GM23248 (cell line): Measurements from ENCODE around the gene ZDHHC5. TPM values are rescaled to one million over a fixed set of nuclear protein-coding genes. Genes with fewer than 3 reads are reported as not detected.

Experiments
- DNase-seq: peaks from one replicate; pipeline ENCODE4 v3.0.0-alpha.2; 2015
- H2AFZ ChIP-seq: fragments of 200-600 bp; sonication (generic); 2 replicates; pipeline ENCODE4 v1.6.1; 2016; ENCODE audit warnings: antibody characterized with exemption
- H3F3A ChIP-seq: fragments of 200-600 bp; sonication (generic); 2 replicates; pipeline ENCODE4 v1.6.1; 2016; ENCODE audit warnings: mild to moderate bottlenecking, antibody characterized with exemption, mixed run types; ENCODE audit not compliant: insufficient read depth
- H3K27ac ChIP-seq: fragments of 200-600 bp; sonication (generic); 2 replicates; pipeline ENCODE4 v1.5.1; 2016; ENCODE audit warnings: mild to moderate bottlenecking
- H3K27me3 ChIP-seq: fragments of 200-600 bp; sonication (generic); replicated peaks from 2 replicates; pipeline ENCODE4 v1.6.1; 2016; ENCODE audit warnings: mild to moderate bottlenecking; ENCODE audit not compliant: insufficient read depth
- H3K36me3 ChIP-seq: fragments of 200-600 bp; sonication (generic); 2 replicates; pipeline ENCODE4 v1.6.1; 2016; ENCODE audit warnings: low read depth, mild to moderate bottlenecking
- H3K4me1 ChIP-seq: fragments of 200-600 bp; sonication (generic); 2 replicates; pipeline ENCODE4 v1.6.1; 2016; ENCODE audit warnings: mild to moderate bottlenecking; ENCODE audit not compliant: insufficient read depth
- H3K4me2 ChIP-seq: fragments of 200-600 bp; sonication (generic); one replicate; pipeline ENCODE4 v1.6.1; 2016; ENCODE audit warnings: mild to moderate bottlenecking; ENCODE audit not compliant: unreplicated experiment
- H3K4me3 ChIP-seq: fragments of 200-600 bp; sonication (generic); 2 replicates; pipeline ENCODE4 v1.5.1; 2016; ENCODE audit warnings: mild to moderate bottlenecking
- H3K79me2 ChIP-seq: fragments of 200-600 bp; sonication (generic); 2 replicates; pipeline ENCODE4 v1.6.1; 2016; ENCODE audit warnings: mild to moderate bottlenecking; ENCODE audit not compliant: insufficient read depth
- H3K9ac ChIP-seq: fragments of 200-600 bp; sonication (generic); 2 replicates; pipeline ENCODE4 v1.6.1; 2016; ENCODE audit warnings: mild to moderate bottlenecking
- H3K9me2 ChIP-seq: fragments of 200-600 bp; sonication (generic); 2 replicates; pipeline ENCODE4 v1.6.1; 2016; ENCODE audit warnings: mixed run types, mild to moderate bottlenecking, moderate library complexity; ENCODE audit not compliant: insufficient read depth
- H3K9me3 ChIP-seq: fragments of 200-600 bp; sonication (generic); one replicate; pipeline ENCODE4 v1.6.1; 2017; ENCODE audit warnings: low read depth
- H4K20me1 ChIP-seq: fragments of 200-600 bp; sonication (generic); 2 replicates; pipeline ENCODE4 v1.6.0; 2016; ENCODE audit not compliant: insufficient read depth
- EZH2 ChIP-seq: fragments of 200-600 bp; sonication (generic); IDR thresholded peaks from 2 replicates; pipeline ENCODE4 v1.6.1; 2018; ENCODE audit warnings: antibody characterized with exemption, mild to moderate bottlenecking; ENCODE audit not compliant: insufficient read depth, poor library complexity, severe bottlenecking
- EZH2phosphoT487 ChIP-seq: fragments of 200-600 bp; sonication (generic); IDR thresholded peaks from 2 replicates; pipeline ENCODE4 v1.6.1; 2018; ENCODE audit warnings: antibody characterized with exemption, moderate library complexity, mild to moderate bottlenecking, low read depth; ENCODE audit not compliant: insufficient read depth
- WGBS, 2 experiments: methylation state at CpG; one replicate each; pipeline ENCODE4 v1.1.6; 2015 to 2017; ENCODE audit warnings: low lambda C conversion rate in 2 of 2, low coverage in 1 of 2; ENCODE audit errors: missing lambda C conversion rate in 2 of 2; 5-methylcytosine and 5-hydroxymethylcytosine counted together
- in situ Hi-C: fragments of 300-500 bp; cut with MboI; formaldehyde crosslinking; loops from 2 replicates; pipeline ENCODE4 v1.15.0; 2020
- polyA plus RNA-seq: library from polyadenylated mRNA; unstranded; fragments of >200 nt; fragmentation: Nextera tagmentation; extraction: Ambion mirVana; gene quantifications from 2 replicates; pipeline ENCODE4 v1.2.1, GENCODE V29; 2016
- total RNA-seq: library from RNA; depleted of rRNA; stranded (reverse); fragments of >200 nt; shearing (Covaris generic); gene quantifications from 2 replicates; pipeline ENCODE4 v1.2.3, GENCODE V29; 2014

Gene ZDHHC5
- total and polyA plus RNA-seq, 2 experiments from 2014 or later, result 35.8 to 52.5 TPM

GRCh38 chr11:57652662-57653061, 15.3 kb upstream of the ZDHHC5 start:
- Histone ChIP-seq H3K27me3 (no peaks in the 10 kb centered on the region), H4K20me1 (no peaks in the 10 kb centered on the region), H2AFZ (peak overlapping the region; percentile 55), H3K79me2 (peaks cover under 1% of the 10 kb centered on the region), H3K4me3 (no peak overlapping the region), H3K27ac (no peak overlapping the region), H3K9me3 (no peaks in the 10 kb centered on the region), H3K4me2 (no peak overlapping the region), H3K4me1 (peaks cover 19% of the 10 kb centered on the region), H3K36me3 (no peaks in the 10 kb centered on the region), H3K9me2 (no peaks in the 10 kb centered on the region), H3K9ac (peak overlapping the region; percentile 19; the same call in 1 of the 2 replicates), H3F3A (peaks cover 11% of the 10 kb centered on the region)
- whole genome bisulfite sequencing, 2 experiments, result 52 to 54% methylated on average over 3 of the region's 3 CpGs
- TF ChIP-seq EZH2phosphoT487 (no peak), EZH2 (no peak)
- peak; percentile 17 for DNase-seq
- in situ Hi-C loops, result no loop called here

DNA sequence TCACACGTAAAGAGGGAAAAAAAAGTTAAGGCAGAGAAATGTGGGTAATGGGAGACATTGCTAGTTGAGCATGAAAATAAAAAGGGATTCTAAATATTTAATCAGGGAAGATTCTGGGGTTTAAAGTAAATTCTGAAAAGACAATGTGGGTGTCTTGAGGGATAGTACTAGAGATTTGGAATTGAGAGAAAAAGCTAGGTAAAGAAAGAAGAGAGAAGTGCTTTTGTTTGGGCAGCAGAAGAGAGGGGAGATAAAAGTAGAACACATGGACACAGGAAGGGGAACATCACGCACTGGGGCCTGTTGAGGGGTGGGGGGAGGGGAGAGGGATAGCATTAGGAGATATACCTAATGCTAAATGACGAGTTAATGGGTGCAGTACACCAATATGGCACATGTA, 14.8 kb upstream of the ZDHHC5 start:
- no peaks in the 10 kb centered on the region for H4K20me1 ChIP-seq
- no peaks in the 10 kb centered on the region for H3K9me2 ChIP-seq
- no peak overlapping the region for H3K27ac ChIP-seq
- H3K4me1 ChIP-seq, result peaks cover 14% of the 10 kb centered on the region
- H3F3A ChIP-seq, result peaks cover 7% of the 10 kb centered on the region
- no peaks in the 10 kb centered on the region for H3K9me3 ChIP-seq
- no peak overlapping the region for H3K4me2 ChIP-seq
- no peak overlapping the region for H3K4me3 ChIP-seq
- in situ Hi-C loops, result no loop called here
- H3K27me3 ChIP-seq, result no peaks in the 10 kb centered on the region
- peak overlapping the region; percentile 55 for H2AFZ ChIP-seq
- peaks cover 6% of the 10 kb centered on the region for H3K79me2 ChIP-seq
- no peak for DNase-seq
- H3K36me3 ChIP-seq, result no peaks in the 10 kb centered on the region
- 45 to 55% methylated on average over 1 to 3 of the region's 3 CpGs for WGBS, 2 experiments
- TF ChIP-seq EZH2, result no peak
- TF ChIP-seq EZH2phosphoT487, result no peak
- peak overlapping the region; percentile 19; the same call in 1 of the 2 replicates for H3K9ac ChIP-seq

DNA sequence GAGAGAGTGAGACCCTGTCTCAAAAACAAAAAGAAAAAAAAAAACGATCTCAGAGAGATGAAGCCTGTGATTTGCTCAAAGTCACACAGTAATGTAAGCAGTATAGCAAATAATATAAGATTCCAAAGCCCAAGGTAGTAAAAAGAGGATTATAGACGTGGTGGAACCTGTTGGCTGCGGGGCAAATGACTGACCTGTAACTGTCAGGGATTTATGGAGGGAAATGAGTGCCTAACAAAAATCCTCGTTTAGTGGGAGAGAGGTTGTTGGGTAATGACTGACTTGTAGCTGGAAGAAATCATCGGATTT, 11.1 kb upstream of the ZDHHC5 start:
- H2AFZ ChIP-seq, result peak overlapping the region; percentile 88
- TF ChIP-seq EZH2phosphoT487 (no peak), EZH2 (no peak)
- DNase-seq, result no peak
- H3K27ac ChIP-seq, result peak overlapping the region; percentile 80
- no peaks in the 10 kb centered on the region for H3K4me1 ChIP-seq
- H3K9me3 ChIP-seq, result no peaks in the 10 kb centered on the region
- in situ Hi-C loops, result no loop called here
- WGBS, 2 experiments, result 12 to 13% methylated on average over 5 of the region's 5 CpGs
- H3K9ac ChIP-seq, result peak overlapping the region; percentile 88
- H3K79me2 ChIP-seq, result peaks cover 43% of the 10 kb centered on the region
- no peaks in the 10 kb centered on the region for H3K27me3 ChIP-seq
- no peaks in the 10 kb centered on the region for H3K9me2 ChIP-seq
- no peaks in the 10 kb centered on the region; the same call in 1 of the 2 replicates for H3F3A ChIP-seq
- no peaks in the 10 kb centered on the region for H4K20me1 ChIP-seq
- peaks cover 14% of the 10 kb centered on the region; the same call in 1 of the 2 replicates for H3K36me3 ChIP-seq
- peak overlapping the region; percentile 84 for H3K4me2 ChIP-seq
- H3K4me3 ChIP-seq, result peak overlapping the region; percentile 90

GRCh38 chr11:57657194-57658022, 10.5 kb upstream of the ZDHHC5 start, which contains the start of gene CLP1:
CLP1 (plus strand) TSS chr11:57657762; CDS start chr11:57659477, 1,715 bp downstream.
- Histone ChIP-seq H3F3A (no peaks in the 10 kb centered on the region; the same call in 1 of the 2 replicates), H3K36me3 (peaks cover 18% of the 10 kb centered on the region; the same call in 1 of the 2 replicates), H3K4me1 (no peaks in the 10 kb centered on the region), H3K9me2 (no peaks in the 10 kb centered on the region), H3K27ac (peak within 1 kb of the TSS; percentile 80), H4K20me1 (no peaks in the 10 kb centered on the region), H3K79me2 (peaks cover 46% of the 10 kb centered on the region), H3K9me3 (no peaks in the 10 kb centered on the region), H2AFZ (peak within 1 kb of the TSS; percentile 88), H3K27me3 (no peaks in the 10 kb centered on the region), H3K9ac (peak within 1 kb of the TSS; percentile 88), H3K4me2 (peak within 1 kb of the TSS; percentile 94), H3K4me3 (peak within 1 kb of the TSS; percentile 90)
- WGBS, 2 experiments, result 1% methylated on average over 40 to 45 of the region's 45 CpGs
- DNase-seq, result peak; percentile 100
- in situ Hi-C loops, result no loop called here
- TF ChIP-seq EZH2phosphoT487 (no peak), EZH2 (no peak)
